Skeletal muscle cell (primary cell): ENCODE measurements around the gene C9orf152.
"Not testable (repeated sequence)": the region's sequence is repeated elsewhere in the genome, so short reads cannot be mapped to it uniquely, and the experiment has no call there.

Experiments
- DNase-seq: peaks from one replicate; pipeline ENCODE4 v3.0.0-alpha.2; 2010; ENCODE audit warnings: low read depth
- H3K4me3 ChIP-seq: 2 replicates; pipeline ENCODE4 v1.5.1; 2011; ENCODE audit warnings: low read depth, mild to moderate bottlenecking, control low read depth, low read length, moderate library complexity

The C9orf152 gene

GRCh38 chr9:110217656-110218099 lies 9.7 kb upstream of the C9orf152 start:
- H3K4me3 ChIP-seq, result no peak overlapping the region
- DNase-seq, result peak; percentile 15

DNA sequence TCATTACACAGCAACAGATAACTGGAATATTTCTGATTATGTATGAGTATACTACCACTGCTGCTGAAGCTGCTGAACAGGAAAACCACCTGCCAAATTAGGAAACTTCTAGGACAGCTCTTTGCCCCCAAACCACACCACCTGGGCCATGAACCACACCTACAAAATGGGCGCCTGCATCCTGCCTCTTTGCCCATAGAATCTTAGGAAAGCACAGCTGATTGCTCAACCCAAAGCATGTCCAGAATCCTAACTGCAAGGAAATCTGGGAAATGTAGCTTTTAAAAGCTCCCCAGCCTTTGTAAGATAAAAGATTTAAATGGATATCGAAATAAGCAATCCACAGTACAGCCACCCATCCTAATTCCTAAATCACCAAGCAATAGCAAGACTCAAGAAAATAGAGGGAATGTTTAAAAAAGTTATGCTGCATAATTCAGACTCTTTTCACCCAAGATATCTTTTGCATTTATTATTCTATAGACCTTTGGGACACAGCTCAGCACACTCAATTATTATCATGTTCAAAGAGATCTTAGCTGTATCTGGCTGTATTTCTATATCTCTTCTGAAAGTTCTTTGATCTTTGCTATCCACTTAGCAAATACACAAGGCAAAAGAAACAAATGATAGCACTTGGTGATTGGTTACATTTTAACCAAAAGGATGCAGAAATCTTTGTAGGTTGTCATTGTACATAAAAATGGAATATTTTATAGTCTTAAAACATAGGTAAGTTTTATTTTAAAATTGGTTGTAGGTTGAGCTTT lies 6.8 kb upstream of the C9orf152 start:
- no peak overlapping the region for H3K4me3 ChIP-seq
- no peak for DNase-seq

DNA sequence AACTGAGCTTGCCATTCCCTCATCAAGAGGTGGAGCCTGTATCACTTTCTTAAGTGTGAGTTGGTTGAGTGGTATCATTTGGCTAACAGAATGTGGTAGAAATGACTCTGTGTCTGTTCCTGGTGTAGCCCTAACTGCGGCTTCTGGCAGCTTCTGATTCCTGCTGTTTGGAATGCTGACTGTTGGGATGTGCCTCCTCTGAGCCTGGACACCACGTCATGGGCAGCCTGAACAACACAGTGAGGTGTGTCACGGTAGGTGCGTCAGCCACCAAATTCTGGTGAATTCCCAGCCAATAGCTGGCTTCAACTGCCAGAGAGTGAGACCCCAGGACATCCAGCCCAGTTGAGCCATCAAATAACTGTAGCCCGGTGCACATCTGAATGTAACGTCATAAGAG lies 6.1 kb upstream of the C9orf152 start:
- DNase-seq, result no peak
- no peak overlapping the region for H3K4me3 ChIP-seq

- no peak for DNase-seq
- H3K4me3 ChIP-seq, result no peak overlapping the region
These were observed 5.6 kb upstream of the C9orf152 start for GRCh38 chr9:110213413-110214044.

DNA sequence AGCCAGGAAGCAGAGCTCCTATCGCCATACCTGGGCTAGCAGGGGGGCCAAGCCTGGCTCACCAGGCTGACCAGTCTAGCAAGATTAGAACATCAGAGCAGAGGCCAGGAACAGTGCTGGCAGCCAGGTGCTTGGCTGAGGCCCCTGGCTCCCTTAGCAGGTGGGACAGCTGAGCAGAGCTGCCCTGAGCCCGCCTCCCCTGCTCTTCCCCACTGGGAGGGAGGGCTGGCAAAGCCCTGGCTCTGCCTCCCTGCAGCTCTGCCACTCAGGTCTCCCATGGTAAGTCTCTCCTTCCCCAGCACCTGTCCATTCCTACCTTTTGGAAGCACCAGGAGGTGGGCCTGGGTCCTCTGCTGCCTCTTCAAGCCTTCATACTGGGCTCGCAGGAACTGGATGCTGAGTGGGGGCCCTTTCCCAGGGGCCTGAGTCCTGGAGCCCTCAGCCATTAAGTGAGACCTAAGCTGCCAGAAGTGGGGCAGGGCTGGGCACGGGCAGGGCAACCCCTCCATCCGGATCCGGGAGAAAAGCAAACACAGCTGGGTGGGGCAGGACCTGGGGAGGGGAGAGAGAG lies 803 bp downstream of the C9orf152 start:
- no peak overlapping the region for H3K4me3 ChIP-seq
- DNase-seq, result no peak

DNA sequence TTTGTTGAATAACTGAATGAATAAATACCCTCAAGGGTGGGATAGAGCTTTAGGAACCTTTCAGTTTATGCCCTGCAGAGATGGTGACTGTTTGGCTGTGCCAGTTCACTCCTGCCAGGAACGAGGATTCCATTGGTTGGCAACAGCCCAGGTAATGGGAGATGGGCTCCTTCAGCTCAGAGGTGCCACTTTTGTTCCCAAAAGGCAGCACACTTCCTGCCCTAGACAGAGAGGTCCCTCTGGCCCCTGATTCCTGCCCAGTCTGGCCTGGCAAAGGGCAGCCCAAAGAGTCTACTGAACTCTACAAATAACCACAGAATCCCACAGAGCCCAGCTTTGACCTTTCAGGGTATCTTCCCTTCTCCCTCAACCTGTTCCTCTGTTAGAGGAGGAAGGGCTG lies 1.6 kb downstream of the C9orf152 start:
- no peak for DNase-seq
- H3K4me3 ChIP-seq, result no peak overlapping the region

DNA sequence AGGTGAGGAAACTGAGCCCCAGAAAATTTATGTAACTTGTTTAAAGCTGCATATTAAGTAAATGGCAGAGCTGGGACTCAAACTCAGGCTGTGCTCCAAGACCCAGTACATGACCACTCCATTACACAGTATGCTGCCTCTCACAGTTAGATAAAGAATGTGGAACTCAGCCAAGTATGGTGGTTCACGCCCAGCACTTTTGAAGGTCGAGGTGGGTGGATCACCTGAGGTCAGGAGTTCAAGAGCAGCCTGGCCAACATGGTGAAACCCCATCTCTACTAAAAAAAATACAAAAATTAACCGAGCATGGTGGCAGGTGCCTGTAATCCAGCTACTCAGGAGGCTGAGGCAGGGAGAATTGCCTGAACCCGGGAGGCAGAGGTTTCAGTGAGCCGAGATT lies 2.3 kb downstream of the C9orf152 start:
- H3K4me3 ChIP-seq, DNase-seq: not testable (repeated sequence)

GRCh38 chr9:110202232-110202631 lies 5.7 kb downstream of the C9orf152 start:
- H3K4me3 ChIP-seq, result no peak overlapping the region
- no peak for DNase-seq

GRCh38 chr9:110199643-110200042 lies 8.3 kb downstream of the C9orf152 start:
- no peak overlapping the region for H3K4me3 ChIP-seq
- no peak for DNase-seq

DNA sequence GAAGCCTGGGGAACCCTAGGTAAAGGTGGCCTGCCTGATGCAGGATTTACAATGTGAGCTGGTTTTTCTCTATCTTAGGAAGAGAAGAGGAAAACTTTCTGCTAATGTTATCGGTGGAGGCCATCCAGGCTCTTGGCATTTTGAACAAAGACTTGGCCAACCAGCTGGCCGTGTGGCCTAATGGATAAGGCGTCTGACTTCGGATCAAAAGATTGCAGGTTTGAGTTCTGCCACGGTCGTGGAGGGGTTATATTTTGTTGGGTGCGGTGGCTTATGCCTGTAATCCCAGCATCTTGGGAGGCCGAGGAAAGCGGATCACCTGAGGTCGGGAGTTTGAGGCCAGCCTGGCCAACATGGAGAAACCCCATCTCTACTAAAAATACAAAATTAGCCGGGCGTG lies 9.6 kb downstream of the C9orf152 start:
- DNase-seq, result no peak
- no peak overlapping the region for H3K4me3 ChIP-seq

GRCh38 chr9:110197330-110198187 lies 10.4 kb downstream of the C9orf152 start:
- H3K4me3 ChIP-seq, result no peak overlapping the region
- no peak for DNase-seq

- DNase-seq, result not testable (repeated sequence)
These were observed 11.9 kb downstream of the C9orf152 start for GRCh38 chr9:110196084-110196499.

DNA sequence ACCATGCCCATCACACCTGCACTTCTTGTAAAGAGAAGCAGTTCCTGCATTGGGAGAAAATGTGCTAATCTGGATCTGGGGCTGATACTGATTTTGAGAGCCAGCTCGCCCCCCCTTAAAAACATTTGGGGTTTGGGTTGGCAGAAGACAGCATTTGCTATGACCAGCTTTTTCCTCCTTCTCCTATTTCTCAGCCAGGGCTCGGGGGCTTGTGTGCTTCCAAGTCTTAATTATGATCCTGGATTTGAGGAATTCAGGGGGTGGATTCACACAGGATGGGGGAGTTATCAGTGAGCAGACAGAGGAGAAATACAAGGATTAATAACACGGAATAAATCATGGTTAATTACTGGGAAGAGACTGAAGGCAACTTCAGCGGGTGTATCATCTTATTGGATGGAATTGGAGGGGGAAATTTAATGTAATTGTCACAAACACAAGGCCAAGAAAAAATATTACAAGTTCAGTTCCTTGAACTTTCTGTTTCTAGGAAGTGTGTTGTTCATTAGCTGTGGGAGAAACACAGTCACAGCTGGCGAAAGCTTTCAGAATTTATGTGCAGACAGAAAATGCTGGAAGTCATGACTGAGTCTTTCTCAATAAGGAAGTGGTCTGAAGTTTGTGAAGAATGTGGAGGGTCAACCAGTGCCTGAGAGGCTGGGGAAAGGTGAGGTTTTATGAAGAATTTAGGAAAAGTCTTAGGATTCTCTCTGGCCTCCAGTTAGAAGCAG lies 15.3 kb downstream of the C9orf152 start:
- peak; percentile 84 for DNase-seq
- H3K4me3 ChIP-seq, result peak overlapping the region; percentile 5

More at GRCh38 chr9:110196084-110196499, 11.9 kb downstream of the C9orf152 start:
- H3K4me3 ChIP-seq, result not testable (repeated sequence)

- no peak for DNase-seq
These were observed 16.3 kb downstream of the C9orf152 start for GRCh38 chr9:110191615-110192014.

DNA sequence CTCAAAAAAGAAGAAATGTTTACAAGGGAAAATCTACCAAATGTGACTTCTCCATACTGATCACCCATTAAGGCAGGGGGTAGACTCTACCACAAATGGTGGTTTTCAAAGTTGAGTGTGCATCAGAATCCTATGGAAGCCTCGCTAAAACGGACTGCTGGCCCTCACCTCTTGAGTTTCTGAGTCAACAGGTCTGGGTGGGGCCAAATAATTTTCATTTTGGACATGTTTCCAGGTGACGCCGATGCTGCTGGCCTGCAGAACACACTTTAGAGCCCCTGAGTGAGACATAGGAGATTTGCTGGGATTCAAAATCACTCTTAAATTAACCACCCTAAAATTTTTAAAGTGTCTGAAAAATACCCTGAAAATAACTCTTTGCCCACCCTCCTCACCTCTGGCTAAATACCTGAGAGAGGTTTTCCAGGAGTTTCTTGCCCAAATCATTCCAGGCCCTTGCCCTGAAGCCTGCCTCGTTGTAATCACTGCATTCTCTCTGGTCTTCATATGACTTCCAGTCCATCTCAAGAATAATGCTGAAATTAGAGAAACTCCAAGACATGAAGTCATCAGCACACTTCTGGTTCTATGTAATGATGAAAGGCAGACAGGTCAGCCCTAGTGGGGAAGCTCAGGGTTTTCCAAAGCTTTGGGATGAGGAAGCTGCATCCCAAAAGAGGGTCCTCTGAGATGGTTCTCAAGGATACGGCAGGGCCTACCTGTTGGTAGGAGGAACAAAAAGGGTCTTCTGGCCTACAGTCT lies 18.2 kb downstream of the C9orf152 start:
- H3K4me3 ChIP-seq, result no peak overlapping the region
- DNase-seq, result no peak

More at GRCh38 chr9:110191615-110192014, 16.3 kb downstream of the C9orf152 start:
- no peak overlapping the region for H3K4me3 ChIP-seq

- H3K4me3 ChIP-seq, result no peak overlapping the region
- no peak for DNase-seq
These were observed 19.0 kb downstream of the C9orf152 start for GRCh38 chr9:110188991-110189390.

- no peak for DNase-seq
These were observed 19.9 kb downstream of the C9orf152 start for GRCh38 chr9:110188101-110188500.

DNA sequence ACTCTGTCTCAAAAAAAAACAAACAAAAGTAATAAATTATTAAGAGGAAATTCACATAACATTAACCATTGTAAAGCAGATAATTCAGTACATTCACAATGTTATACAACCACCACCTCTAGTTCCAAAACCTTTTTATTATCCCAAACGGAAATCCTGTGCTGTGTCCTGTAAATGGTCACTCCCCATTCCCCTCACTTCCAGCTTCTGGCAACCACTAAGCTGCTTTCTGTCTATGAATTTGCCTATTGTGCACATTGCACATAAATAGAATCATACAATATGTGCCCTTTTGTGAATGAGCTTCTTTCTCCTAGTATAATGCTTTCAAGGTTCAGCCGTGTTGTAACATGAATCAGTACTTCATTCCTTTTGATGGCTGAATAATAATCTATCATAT lies 20.8 kb downstream of the C9orf152 start:
- DNase-seq, result no peak
- no peak overlapping the region for H3K4me3 ChIP-seq

More at GRCh38 chr9:110188101-110188500, 19.9 kb downstream of the C9orf152 start:
- H3K4me3 ChIP-seq, result no peak overlapping the region
